22Rv1 (cell line): ENCODE data around the gene FAM241B.

Experiments used
- ZFX ChIP-seq: fragments of 450-650 bp; IDR thresholded peaks from 2 replicates; pipeline ENCODE4 v1.6.1; 2017; ENCODE audit warnings: antibody characterized with exemption, borderline replicate concordance
- TF ChIP-seq, protein P1 (sequence below): fragments of 450-650 bp; IDR thresholded peaks from 2 replicates; pipeline ENCODE4 v1.5.1; 2017; ENCODE audit warnings: mild to moderate bottlenecking

DNA sequence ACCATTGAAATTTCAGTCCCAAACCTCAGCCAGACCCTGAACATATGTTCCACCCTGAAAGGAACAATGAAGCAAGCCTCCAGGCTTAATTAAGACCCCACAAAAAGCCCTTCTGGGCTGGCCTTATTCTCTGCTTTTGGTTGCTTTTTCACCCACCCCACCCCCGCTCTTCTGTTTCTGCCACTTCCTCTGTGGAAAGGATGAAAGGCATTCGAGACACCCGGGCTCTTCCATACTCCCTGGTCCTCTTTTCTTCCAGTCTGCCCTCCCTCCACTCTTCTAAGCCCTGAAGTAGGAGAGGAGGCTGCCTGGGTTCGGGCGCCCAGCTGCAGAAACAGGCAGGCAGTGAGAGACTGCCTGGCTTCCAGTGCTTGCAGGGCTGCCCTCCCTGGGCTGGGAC, 9.4 kb upstream of the FAM241B start:
- TF ChIP-seq, protein P1, sequence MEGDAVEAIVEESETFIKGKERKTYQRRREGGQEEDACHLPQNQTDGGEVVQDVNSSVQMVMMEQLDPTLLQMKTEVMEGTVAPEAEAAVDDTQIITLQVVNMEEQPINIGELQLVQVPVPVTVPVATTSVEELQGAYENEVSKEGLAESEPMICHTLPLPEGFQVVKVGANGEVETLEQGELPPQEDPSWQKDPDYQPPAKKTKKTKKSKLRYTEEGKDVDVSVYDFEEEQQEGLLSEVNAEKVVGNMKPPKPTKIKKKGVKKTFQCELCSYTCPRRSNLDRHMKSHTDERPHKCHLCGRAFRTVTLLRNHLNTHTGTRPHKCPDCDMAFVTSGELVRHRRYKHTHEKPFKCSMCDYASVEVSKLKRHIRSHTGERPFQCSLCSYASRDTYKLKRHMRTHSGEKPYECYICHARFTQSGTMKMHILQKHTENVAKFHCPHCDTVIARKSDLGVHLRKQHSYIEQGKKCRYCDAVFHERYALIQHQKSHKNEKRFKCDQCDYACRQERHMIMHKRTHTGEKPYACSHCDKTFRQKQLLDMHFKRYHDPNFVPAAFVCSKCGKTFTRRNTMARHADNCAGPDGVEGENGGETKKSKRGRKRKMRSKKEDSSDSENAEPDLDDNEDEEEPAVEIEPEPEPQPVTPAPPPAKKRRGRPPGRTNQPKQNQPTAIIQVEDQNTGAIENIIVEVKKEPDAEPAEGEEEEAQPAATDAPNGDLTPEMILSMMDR, result no peak
- TF ChIP-seq ZFX, result no peak
